IPS-18c (cell line): Measurements from ENCODE around the gene CDC27.
A peak's percentile ranks its signal among the peaks of the same experiment; 100 is the strongest.
"Not testable (repeated sequence)": the region's sequence is repeated elsewhere in the genome, so short reads cannot be mapped to it uniquely, and the experiment has no call there.

Experiments used
- H3K4me3 ChIP-seq: 2 replicates; pipeline ENCODE4 v1.7.0; 2013; ENCODE audit warnings: low read depth, mild to moderate bottlenecking, low read length, moderate library complexity; ENCODE audit not compliant: insufficient read depth
- H3K9me3 ChIP-seq: one replicate; pipeline ENCODE4 v1.6.1; 2013; ENCODE audit warnings: mild to moderate bottlenecking, low read length, moderate library complexity; ENCODE audit not compliant: control insufficient read depth, insufficient read depth

The CDC27 gene

GRCh38 chr17:47188876-47189731 lies at the start of gene CDC27:
CDC27 (minus strand) TSS chr17:47189295; CDS start chr17:47189172, 123 bp downstream.
- H3K4me3 ChIP-seq = peak within 1 kb of the TSS; percentile 95
- peaks cover 4% of the 10 kb centered on the region for H3K9me3 ChIP-seq

- Histone ChIP-seq H3K9me3 (no peaks in the 10 kb centered on the region), H3K4me3 (no peak overlapping the region)
Measured at GRCh38 chr17:47238321-47239010, 49.4 kb upstream of the CDC27 start.

- Histone ChIP-seq H3K9me3 (no peaks in the 10 kb centered on the region), H3K4me3 (no peak overlapping the region)
Measured at GRCh38 chr17:47237841-47238240, 48.7 kb upstream of the CDC27 start.

- no peak overlapping the region for H3K4me3 ChIP-seq
- no peaks in the 10 kb centered on the region for H3K9me3 ChIP-seq
Measured at GRCh38 chr17:47235923-47236322, 46.8 kb upstream of the CDC27 start.

GRCh38 chr17:47235506-47235905 lies 46.4 kb upstream of the CDC27 start:
- H3K9me3 ChIP-seq = no peaks in the 10 kb centered on the region
- H3K4me3 ChIP-seq = no peak overlapping the region

GRCh38 chr17:47232465-47232864 lies 43.4 kb upstream of the CDC27 start:
- H3K9me3 ChIP-seq = no peaks in the 10 kb centered on the region
- no peak overlapping the region for H3K4me3 ChIP-seq

- Histone ChIP-seq H3K4me3 (no peak overlapping the region), H3K9me3 (no peaks in the 10 kb centered on the region)
Measured at GRCh38 chr17:47231866-47232265, 42.8 kb upstream of the CDC27 start.

- Histone ChIP-seq H3K9me3 (no peaks in the 10 kb centered on the region), H3K4me3 (no peak overlapping the region)
Measured at GRCh38 chr17:47231334-47231733, 42.2 kb upstream of the CDC27 start.

- H3K4me3 ChIP-seq = no peak overlapping the region
- H3K9me3 ChIP-seq = no peaks in the 10 kb centered on the region
Measured at GRCh38 chr17:47230864-47231263, 41.8 kb upstream of the CDC27 start.

- no peaks in the 10 kb centered on the region for H3K9me3 ChIP-seq
- H3K4me3 ChIP-seq = no peak overlapping the region
Measured at GRCh38 chr17:47229535-47230443, 40.7 kb upstream of the CDC27 start.

GRCh38 chr17:47227862-47228261 lies 38.8 kb upstream of the CDC27 start:
- Histone ChIP-seq H3K4me3 (no peak overlapping the region), H3K9me3 (no peaks in the 10 kb centered on the region)

GRCh38 chr17:47225911-47226688 lies 37.0 kb upstream of the CDC27 start:
- H3K9me3 ChIP-seq = no peaks in the 10 kb centered on the region
- no peak overlapping the region for H3K4me3 ChIP-seq

GRCh38 chr17:47225436-47225858 lies 36.4 kb upstream of the CDC27 start:
- Histone ChIP-seq H3K4me3 (no peak overlapping the region), H3K9me3 (no peaks in the 10 kb centered on the region)

GRCh38 chr17:47224966-47225365 lies 35.9 kb upstream of the CDC27 start:
- no peaks in the 10 kb centered on the region for H3K9me3 ChIP-seq
- H3K4me3 ChIP-seq = no peak overlapping the region

GRCh38 chr17:47224077-47224476 lies 35.0 kb upstream of the CDC27 start:
- not testable (repeated sequence) for H3K4me3 ChIP-seq

GRCh38 chr17:47223460-47223859 lies 34.4 kb upstream of the CDC27 start:
- H3K4me3 ChIP-seq = no peak overlapping the region
- H3K9me3 ChIP-seq = no peaks in the 10 kb centered on the region

More at GRCh38 chr17:47224077-47224476, 35.0 kb upstream of the CDC27 start:
- not testable (repeated sequence) for H3K9me3 ChIP-seq

GRCh38 chr17:47223007-47223406 lies 33.9 kb upstream of the CDC27 start:
- no peaks in the 10 kb centered on the region for H3K9me3 ChIP-seq
- no peak overlapping the region for H3K4me3 ChIP-seq
